Measurements from ENCODE around the gene OSBPL9.

DNA sequence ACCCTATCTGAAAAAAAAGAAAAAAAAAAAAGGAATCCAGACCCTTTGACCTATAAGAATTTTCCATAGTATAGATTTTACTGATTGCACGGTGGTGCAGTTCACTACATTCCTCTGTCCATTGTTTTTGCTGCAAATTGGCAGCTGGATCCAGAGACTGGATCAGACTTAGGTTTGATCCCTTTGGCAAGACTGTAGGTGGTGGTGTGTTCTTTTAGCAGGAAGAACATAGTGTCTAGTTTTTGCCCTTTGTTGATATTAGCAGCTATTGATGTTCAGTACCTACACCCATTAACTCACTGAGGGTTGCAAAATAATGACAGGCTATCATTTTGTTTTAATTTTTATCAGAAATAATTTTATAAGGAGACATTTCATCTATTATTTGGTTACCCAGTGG is 37.1 kb downstream of the OSBPL9 start:
- TF ChIP-seq EP300 (IDR thresholded peaks at IDR 0.05; ENCODE audit: borderline replicate concordance in 1 of 2, control insufficient read depth in 1 of 2, low read depth in 2 of 2, low read length in 2 of 2) (no peak), EZH2 (IDR thresholded peaks at IDR 0.05; ENCODE audit: borderline replicate concordance, control insufficient read depth, low read depth, low read length) (no peak), POLR2AphosphoS5 (IDR thresholded peaks at IDR 0.05; ENCODE audit: low read length) (no peak), ZNF24 (IDR thresholded peaks at IDR 0.05) (no peak), KAT2A (conservative IDR thresholded peaks at IDR 0.05; ENCODE audit: control insufficient read depth, low read depth, low read length) (no peak), POLR2A (IDR thresholded peaks at IDR 0.05; ENCODE audit: low read depth, low read length) (no peak), ETV6 (conservative IDR thresholded peaks at IDR 0.05 in 1 of 2, IDR thresholded peaks at IDR 0.05 in 1 of 2; ENCODE audit: borderline replicate concordance in 1 of 2, low read depth in 1 of 2) (no peak), E2F4 (IDR thresholded peaks at IDR 0.05; ENCODE audit: low read depth, low read length) (no peak), SP1 (IDR thresholded peaks at IDR 0.05; ENCODE audit: low read depth, low read length) (no peak)
- TF ChIP-seq, protein P1, sequence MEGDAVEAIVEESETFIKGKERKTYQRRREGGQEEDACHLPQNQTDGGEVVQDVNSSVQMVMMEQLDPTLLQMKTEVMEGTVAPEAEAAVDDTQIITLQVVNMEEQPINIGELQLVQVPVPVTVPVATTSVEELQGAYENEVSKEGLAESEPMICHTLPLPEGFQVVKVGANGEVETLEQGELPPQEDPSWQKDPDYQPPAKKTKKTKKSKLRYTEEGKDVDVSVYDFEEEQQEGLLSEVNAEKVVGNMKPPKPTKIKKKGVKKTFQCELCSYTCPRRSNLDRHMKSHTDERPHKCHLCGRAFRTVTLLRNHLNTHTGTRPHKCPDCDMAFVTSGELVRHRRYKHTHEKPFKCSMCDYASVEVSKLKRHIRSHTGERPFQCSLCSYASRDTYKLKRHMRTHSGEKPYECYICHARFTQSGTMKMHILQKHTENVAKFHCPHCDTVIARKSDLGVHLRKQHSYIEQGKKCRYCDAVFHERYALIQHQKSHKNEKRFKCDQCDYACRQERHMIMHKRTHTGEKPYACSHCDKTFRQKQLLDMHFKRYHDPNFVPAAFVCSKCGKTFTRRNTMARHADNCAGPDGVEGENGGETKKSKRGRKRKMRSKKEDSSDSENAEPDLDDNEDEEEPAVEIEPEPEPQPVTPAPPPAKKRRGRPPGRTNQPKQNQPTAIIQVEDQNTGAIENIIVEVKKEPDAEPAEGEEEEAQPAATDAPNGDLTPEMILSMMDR (IDR thresholded peaks at IDR 0.05 in 2 of 3, conservative IDR thresholded peaks at IDR 0.05 in 1 of 3; ENCODE audit: control insufficient read depth in 2 of 3, extremely low read depth in 1 of 3, insufficient read depth in 1 of 3, low read depth in 3 of 3, low read length in 3 of 3): no peak
- TF ChIP-seq, protein P2, sequence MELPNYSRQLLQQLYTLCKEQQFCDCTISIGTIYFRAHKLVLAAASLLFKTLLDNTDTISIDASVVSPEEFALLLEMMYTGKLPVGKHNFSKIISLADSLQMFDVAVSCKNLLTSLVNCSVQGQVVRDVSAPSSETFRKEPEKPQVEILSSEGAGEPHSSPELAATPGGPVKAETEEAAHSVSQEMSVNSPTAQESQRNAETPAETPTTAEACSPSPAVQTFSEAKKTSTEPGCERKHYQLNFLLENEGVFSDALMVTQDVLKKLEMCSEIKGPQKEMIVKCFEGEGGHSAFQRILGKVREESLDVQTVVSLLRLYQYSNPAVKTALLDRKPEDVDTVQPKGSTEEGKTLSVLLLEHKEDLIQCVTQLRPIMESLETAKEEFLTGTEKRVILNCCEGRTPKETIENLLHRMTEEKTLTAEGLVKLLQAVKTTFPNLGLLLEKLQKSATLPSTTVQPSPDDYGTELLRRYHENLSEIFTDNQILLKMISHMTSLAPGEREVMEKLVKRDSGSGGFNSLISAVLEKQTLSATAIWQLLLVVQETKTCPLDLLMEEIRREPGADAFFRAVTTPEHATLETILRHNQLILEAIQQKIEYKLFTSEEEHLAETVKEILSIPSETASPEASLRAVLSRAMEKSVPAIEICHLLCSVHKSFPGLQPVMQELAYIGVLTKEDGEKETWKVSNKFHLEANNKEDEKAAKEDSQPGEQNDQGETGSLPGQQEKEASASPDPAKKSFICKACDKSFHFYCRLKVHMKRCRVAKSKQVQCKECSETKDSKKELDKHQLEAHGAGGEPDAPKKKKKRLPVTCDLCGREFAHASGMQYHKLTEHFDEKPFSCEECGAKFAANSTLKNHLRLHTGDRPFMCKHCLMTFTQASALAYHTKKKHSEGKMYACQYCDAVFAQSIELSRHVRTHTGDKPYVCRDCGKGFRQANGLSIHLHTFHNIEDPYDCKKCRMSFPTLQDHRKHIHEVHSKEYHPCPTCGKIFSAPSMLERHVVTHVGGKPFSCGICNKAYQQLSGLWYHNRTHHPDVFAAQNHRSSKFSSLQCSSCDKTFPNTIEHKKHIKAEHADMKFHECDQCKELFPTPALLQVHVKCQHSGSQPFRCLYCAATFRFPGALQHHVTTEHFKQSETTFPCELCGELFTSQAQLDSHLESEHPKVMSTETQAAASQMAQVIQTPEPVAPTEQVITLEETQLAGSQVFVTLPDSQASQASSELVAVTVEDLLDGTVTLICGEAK (IDR thresholded peaks at IDR 0.05; ENCODE audit: borderline replicate concordance): no peak
